ENCODE data around the gene RADIL.

RADIL gene

DNA sequence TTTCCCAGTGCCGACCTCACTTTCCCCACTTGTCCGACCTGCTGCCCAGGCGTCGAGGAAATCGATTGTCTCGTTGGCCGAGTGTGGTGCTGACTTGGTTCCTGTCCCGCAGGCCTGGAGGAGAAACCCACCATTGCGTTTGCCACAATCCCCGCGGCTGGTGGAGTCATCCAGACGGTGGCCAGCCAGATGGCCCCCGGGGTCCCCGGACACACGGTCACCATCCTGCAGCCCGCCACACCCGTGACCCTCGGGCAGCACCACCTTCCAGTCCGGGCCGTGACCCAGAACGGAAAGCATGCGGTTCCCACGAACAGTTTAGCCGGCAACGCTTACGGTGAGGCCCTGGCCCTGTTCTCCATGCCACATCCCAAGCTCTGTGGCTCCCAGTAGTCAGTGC is 122.6 kb downstream of the RADIL start:
- no peak overlapping the region for H3K4me3 ChIP-seq (ENCODE audit: low read depth, low read length)
- TF ChIP-seq, protein P1, sequence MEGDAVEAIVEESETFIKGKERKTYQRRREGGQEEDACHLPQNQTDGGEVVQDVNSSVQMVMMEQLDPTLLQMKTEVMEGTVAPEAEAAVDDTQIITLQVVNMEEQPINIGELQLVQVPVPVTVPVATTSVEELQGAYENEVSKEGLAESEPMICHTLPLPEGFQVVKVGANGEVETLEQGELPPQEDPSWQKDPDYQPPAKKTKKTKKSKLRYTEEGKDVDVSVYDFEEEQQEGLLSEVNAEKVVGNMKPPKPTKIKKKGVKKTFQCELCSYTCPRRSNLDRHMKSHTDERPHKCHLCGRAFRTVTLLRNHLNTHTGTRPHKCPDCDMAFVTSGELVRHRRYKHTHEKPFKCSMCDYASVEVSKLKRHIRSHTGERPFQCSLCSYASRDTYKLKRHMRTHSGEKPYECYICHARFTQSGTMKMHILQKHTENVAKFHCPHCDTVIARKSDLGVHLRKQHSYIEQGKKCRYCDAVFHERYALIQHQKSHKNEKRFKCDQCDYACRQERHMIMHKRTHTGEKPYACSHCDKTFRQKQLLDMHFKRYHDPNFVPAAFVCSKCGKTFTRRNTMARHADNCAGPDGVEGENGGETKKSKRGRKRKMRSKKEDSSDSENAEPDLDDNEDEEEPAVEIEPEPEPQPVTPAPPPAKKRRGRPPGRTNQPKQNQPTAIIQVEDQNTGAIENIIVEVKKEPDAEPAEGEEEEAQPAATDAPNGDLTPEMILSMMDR (IDR thresholded peaks at IDR 0.05; ENCODE audit: low read depth, low read length), result no peak

GRCh38 chr7:4759211-4759610 is 124.3 kb downstream of the RADIL start:
- H3K4me3 ChIP-seq (ENCODE audit: low read depth, low read length), result no peak overlapping the region
- TF ChIP-seq, protein P1 (IDR thresholded peaks at IDR 0.05; ENCODE audit: low read depth, low read length), result no peak

GRCh38 chr7:4758791-4759190 is 124.7 kb downstream of the RADIL start:
- TF ChIP-seq, protein P1 (IDR thresholded peaks at IDR 0.05; ENCODE audit: low read depth, low read length), result no peak
- no peak overlapping the region for H3K4me3 ChIP-seq (ENCODE audit: low read depth, low read length)

DNA sequence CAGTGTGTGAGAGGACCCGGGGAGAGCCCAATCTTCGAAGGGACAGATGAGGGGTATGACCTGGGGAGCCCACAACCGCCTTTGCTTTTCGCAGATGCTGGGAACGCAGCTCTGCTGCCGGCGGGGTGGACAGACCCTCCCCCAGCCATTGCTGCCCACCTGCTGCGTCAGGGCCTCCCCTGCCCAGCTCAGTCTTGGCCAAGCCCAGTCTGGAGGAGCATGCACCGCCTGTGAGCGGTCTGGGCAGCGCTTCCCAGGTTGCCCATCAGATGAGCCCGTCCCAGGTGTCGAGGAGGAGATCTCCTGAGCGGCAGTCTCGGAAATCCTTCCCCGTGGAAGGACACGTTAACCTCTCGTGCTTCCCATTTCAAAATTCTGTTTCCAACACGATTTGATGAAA is 125.4 kb downstream of the RADIL start:
- TF ChIP-seq, protein P1 (IDR thresholded peaks at IDR 0.05; ENCODE audit: low read depth, low read length), result no peak
- H3K4me3 ChIP-seq (ENCODE audit: low read depth, low read length), result no peak overlapping the region

DNA sequence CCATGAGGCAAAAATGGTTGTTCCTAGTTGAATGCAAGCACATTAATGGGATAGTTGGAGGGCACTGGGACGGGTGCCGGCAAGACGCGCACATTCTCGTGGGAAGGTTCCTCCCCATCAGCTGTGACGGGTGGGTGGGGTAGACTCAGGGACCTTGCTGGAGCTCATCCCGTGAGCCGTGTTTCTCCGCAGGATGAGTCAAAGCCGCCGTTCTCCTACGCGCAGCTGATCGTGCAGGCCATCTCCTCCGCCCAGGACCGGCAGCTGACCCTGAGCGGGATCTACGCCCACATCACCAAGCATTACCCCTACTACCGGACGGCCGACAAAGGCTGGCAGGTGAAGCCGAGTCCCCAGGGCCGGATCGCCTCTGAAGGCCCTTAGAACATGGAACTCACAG is 128.5 kb downstream of the RADIL start:
- no peak overlapping the region for H3K4me3 ChIP-seq (ENCODE audit: low read depth, low read length)
- TF ChIP-seq, protein P1 (IDR thresholded peaks at IDR 0.05; ENCODE audit: low read depth, low read length), result no peak

GRCh38 chr7:4754433-4755010 is 129.0 kb downstream of the RADIL start:
- H3K4me3 ChIP-seq (ENCODE audit: low read depth, low read length), result no peak overlapping the region
- TF ChIP-seq, protein P1 (IDR thresholded peaks at IDR 0.05; ENCODE audit: low read depth, low read length), result no peak

DNA sequence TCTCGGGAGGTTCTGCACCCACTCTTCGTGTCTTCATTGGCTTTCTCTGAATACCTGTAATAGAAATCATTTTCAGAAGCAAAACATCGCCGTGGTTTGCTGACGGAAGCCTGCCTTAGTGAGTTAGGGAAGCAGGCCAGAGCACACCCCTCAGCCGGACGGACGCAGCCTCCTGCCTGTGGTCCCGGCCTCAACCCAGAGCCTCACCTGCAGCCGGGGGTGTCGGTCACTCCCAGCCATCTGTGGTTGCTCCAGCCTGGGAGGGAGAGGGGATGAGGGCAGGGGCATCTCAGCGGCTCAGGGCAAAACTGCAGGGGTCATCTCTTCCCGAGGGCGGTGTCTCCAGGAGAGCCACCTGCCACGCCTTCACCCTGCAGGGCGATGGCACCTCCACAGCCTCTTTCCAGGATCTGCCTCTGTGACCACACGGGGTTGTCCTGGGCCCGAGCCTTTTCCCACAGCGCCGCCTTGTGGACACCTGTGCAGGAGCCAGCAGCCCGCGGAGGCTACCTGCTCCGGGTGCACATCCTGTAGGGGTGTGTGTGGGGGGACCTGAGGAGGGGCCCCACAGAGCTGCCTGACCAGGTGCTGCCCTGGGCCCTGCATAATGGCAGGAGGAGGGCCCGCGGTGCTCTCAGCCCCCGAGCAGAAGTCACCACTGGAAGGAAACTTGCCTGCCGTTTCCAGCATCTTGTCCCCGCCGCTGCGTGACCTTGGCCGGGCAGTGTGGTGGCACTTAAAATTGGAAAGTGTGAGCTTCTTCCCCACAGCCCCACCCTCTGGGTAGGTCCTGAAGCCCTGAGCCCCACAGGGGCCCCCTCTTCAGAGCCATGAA is 129.7 kb downstream of the RADIL start:
- no peak overlapping the region for H3K4me3 ChIP-seq (ENCODE audit: low read depth, low read length)
- TF ChIP-seq, protein P1 (IDR thresholded peaks at IDR 0.05; ENCODE audit: low read depth, low read length), result peak; percentile 90
